Glutamatergic neuron (in vitro differentiated cells): Measurements from ENCODE around the gene MAPK4. TPM values are rescaled to one million over a fixed set of nuclear protein-coding genes. Genes with fewer than 3 reads are reported as not detected.

Experiments used
- DNase-seq: peaks from one replicate; pipeline ENCODE4 v3.0.0; 2022
- H3K27ac Mint-ChIP-seq: one replicate; pipeline ENCODE4 v1.8.0; 2020; ENCODE audit warnings: mild to moderate bottlenecking, mixed read lengths, inconsistent platforms; ENCODE audit not compliant: unreplicated experiment
- H3K27me3 Mint-ChIP-seq: one replicate; pipeline ENCODE4 v1.8.0; 2020; ENCODE audit warnings: mild to moderate bottlenecking, moderate library complexity, mixed read lengths, inconsistent platforms; ENCODE audit not compliant: unreplicated experiment
- H3K36me3 Mint-ChIP-seq: one replicate; pipeline ENCODE4 v1.8.0; 2020; ENCODE audit warnings: mild to moderate bottlenecking, mixed read lengths, inconsistent platforms; ENCODE audit not compliant: unreplicated experiment
- H3K4me1 Mint-ChIP-seq: one replicate; pipeline ENCODE4 v1.8.0; 2020; ENCODE audit warnings: mild to moderate bottlenecking, low read depth, mixed read lengths, inconsistent platforms; ENCODE audit not compliant: unreplicated experiment
- H3K4me3 Mint-ChIP-seq: one replicate; pipeline ENCODE4 v1.8.0; 2020; ENCODE audit warnings: mild to moderate bottlenecking, mixed read lengths, inconsistent platforms; ENCODE audit not compliant: unreplicated experiment
- H3K9me3 Mint-ChIP-seq: one replicate; pipeline ENCODE4 v1.8.0; 2020; ENCODE audit warnings: mild to moderate bottlenecking, moderate library complexity, mixed read lengths, inconsistent platforms; ENCODE audit not compliant: unreplicated experiment
- CTCF ChIP-seq: fragments of 200-600 bp; sonication (generic); IDR thresholded peaks from one replicate; pipeline ENCODE4 v1.5.0; 2021; ENCODE audit not compliant: partially characterized antibody, unreplicated experiment
- total RNA-seq: library from RNA; stranded (reverse); fragmentation: NEBNext Ultra II Directional; extraction: Animal tissue kit (Norgen Biotek cat#: 25700); gene quantifications from one replicate; pipeline ENCODE4 v1.2.1, GENCODE V29; 2021; ENCODE audit not compliant: unreplicated experiment

MAPK4 gene
- total RNA-seq, 1 donor from 2014 or later = 13.1 TPM

GRCh38 chr18:50721006-50721405, 161.1 kb downstream of the MAPK4 start:
- no peak for DNase-seq
- peak overlapping the region; percentile 43 for H3K27ac Mint-ChIP-seq
- peaks cover 32% of the 10 kb centered on the region for H3K4me1 Mint-ChIP-seq
- H3K4me3 Mint-ChIP-seq = peak overlapping the region; percentile 23
- H3K27me3 Mint-ChIP-seq = peaks cover 4% of the 10 kb centered on the region
- H3K36me3 Mint-ChIP-seq = peaks cover 12% of the 10 kb centered on the region
- no peak for TF ChIP-seq CTCF
- peaks cover 17% of the 10 kb centered on the region for H3K9me3 Mint-ChIP-seq

DNA sequence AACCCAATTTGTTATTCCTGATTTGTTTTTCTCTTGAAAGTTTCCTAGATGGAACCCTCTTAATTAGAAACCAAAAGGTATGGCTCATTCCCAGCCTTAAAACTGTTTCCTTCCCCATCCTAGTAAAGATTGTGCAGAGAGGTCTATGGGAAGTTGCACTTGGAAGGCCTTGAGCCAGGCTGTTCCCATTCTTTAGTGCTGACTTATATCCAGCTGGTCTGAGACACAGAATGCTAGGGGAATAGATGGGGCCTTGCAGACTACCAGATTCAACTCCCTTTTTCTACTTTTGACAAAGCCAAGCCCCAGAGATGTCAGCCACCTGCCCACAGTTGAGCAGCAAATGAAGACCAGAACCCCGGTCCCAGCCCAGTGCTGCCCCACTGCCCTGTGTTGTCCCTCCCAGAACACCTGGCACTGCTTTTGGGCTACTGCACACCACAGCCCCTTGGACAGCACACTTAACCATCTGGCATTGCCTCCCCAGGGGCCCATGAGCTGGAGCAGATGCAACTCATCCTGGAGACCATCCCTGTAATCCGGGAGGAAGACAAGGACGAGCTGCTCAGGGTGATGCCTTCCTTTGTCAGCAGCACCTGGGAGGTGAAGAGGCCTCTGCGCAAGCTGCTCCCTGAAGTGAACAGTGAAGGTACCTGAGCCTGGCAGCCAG, 161.7 kb downstream of the MAPK4 start:
- Mint-ChIP-seq H3K27me3 (peaks cover 4% of the 10 kb centered on the region), H3K4me1 (peaks cover 36% of the 10 kb centered on the region), H3K9me3 (peaks cover 17% of the 10 kb centered on the region), H3K27ac (peak overlapping the region; percentile 43), H3K4me3 (no peak overlapping the region), H3K36me3 (peaks cover 7% of the 10 kb centered on the region)
- no peak for TF ChIP-seq CTCF
- DNase-seq = peak; percentile 40

- Mint-ChIP-seq H3K27ac (peak overlapping the region; percentile 71), H3K9me3 (peaks cover 18% of the 10 kb centered on the region), H3K27me3 (peaks cover 4% of the 10 kb centered on the region), H3K36me3 (peaks cover 5% of the 10 kb centered on the region), H3K4me1 (peaks cover 39% of the 10 kb centered on the region), H3K4me3 (no peak overlapping the region)
- TF ChIP-seq CTCF = no peak
- no peak for DNase-seq
These were observed 162.4 kb downstream of the MAPK4 start for GRCh38 chr18:50722311-50722710.

DNA sequence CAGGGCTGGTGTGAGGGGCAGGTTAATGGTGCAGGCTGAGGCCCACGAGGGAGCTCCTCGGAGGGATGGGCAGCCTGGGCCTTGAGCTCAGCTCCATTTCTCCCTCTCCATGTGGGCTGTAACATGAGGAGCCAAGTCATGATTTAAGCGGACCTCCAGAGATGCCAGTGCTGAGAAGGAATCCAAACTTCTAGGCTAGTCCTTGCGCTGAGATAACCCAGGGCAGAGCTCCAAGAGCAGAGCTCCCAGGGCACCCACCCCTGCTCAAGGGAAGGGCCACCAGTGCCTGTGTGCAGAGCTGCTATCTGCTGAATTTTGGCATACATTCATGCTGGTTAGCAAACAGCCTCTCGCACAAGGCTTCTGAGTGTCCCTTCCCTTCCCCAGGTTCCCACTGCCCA, 164.9 kb downstream of the MAPK4 start:
- Mint-ChIP-seq H3K4me3 (no peak overlapping the region), H3K4me1 (peaks cover 39% of the 10 kb centered on the region), H3K27me3 (peaks cover 4% of the 10 kb centered on the region), H3K27ac (no peak overlapping the region), H3K36me3 (peaks cover 5% of the 10 kb centered on the region), H3K9me3 (peaks cover 17% of the 10 kb centered on the region)
- no peak for TF ChIP-seq CTCF
- no peak for DNase-seq

DNA sequence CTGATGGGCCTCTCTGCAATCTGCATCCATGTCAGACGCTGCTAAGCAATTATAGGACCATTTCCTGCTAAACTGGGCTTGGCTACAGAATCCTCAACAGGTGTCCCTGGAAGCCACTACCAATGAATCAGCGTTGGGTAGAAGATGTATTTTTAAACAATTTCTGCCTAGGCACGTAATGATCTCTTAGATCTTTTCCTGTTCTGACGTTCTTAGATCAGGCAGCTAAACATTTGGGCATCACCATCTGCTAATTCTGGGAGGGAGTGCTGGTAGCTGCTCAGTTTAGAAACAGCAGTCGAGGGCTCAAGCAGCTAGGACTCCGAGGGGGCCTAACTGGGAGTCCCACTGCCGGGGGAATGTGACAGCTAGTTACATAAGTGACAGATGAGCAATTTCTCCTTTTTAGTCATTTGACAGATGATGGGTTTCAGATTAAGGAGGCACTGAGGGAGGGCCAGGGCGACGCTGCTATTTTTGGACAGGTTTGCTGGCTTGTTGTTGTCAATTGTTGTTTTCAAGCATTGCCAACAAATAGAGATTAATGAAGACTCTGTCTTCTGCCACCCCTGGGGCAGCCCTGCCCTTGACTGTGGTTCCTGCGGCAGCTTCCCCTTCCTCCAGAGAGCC, 167.2 kb downstream of the MAPK4 start:
- peaks cover 8% of the 10 kb centered on the region for H3K9me3 Mint-ChIP-seq
- H3K27me3 Mint-ChIP-seq = no peaks in the 10 kb centered on the region
- peaks cover 17% of the 10 kb centered on the region for H3K36me3 Mint-ChIP-seq
- TF ChIP-seq CTCF = no peak
- H3K4me3 Mint-ChIP-seq = no peak overlapping the region
- H3K27ac Mint-ChIP-seq = peak overlapping the region; percentile 39
- H3K4me1 Mint-ChIP-seq = peaks cover 21% of the 10 kb centered on the region
- no peak for DNase-seq
